HG03066 (cell line): Measurements from ENCODE around the gene PSMD13.
A peak's percentile ranks its signal among the peaks of the same experiment; 100 is the strongest.

Experiments used
- ATAC-seq: cut with Tn5 transposase; IDR thresholded peaks from one replicate; pipeline ENCODE4 v1.9.1; 2021; ENCODE audit warnings: low read depth; ENCODE audit not compliant: unreplicated experiment

Gene PSMD13

DNA sequence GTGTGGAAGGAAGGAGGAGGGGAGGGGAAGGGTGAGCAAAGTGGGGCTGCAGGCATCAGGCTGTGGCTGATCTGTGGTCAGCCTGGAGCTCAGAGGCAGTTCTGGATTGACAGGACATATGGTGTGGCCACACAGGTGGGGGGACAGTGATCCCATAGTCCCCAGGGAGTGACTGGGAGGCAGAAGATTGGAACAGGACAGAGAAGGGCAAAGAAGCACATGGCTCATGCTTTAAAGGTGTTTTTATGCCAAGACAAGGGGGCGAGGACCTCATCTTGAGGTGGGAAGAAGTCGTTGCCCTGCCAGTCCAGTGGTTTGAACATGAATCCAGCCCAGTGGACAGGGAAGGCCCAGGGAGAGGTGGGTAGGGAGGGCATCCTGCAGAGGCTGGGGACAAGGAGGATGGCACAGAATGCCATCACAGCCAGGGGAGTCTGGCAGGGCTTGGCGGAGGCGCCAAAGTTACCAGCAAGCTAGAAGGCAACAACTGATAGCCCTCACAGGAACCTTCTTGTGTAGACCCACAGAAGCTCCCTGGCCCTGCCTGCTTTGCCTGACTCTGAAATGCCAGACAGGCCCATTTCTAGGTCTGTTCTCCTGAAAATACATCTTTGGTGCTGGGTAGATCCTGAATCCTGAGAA, 32.7 kb upstream of the PSMD13 start:
- ATAC-seq, result no peak

- no peak for ATAC-seq
Measured at GRCh38 chr11:204587-205109, 32.1 kb upstream of the PSMD13 start.

DNA sequence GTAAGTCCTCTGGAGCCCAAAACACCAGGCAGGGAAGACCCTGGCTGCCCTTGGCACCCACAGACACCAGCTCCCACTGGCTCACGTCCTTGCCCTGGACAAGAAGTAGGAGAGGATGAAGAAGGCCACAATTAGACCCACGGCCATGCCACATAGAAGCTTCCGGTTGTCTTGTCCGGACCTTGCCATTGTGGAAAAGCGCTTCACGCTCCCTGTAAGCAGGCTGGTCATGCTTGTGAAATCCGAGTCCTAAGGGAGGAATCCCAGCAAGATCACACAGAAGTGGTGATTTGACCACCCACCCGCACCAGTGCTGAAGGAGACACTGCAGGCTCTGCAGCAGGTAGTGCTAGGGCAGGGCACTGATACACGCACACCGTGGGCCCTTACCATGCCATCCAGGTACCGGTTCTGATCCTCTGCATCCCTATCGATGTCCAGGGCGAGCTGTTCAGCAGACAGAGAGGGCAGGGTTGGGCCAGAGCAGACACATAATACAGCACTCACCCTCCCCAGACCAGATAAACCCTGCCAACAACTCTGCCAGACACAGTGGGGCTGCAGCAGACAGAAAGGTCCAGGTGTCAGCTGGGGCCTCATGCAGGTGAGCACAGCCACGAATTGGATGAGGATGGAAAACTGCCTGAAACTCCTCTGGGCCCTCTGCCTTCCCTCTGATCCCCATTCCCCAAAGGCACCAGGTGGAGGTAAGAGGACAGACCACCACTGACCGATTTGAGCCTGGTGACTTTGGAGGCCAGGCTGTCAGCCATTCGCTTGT, 31.4 kb upstream of the PSMD13 start:
- ATAC-seq, result no peak

GRCh38 chr11:206002-206384, 30.8 kb upstream of the PSMD13 start:
- ATAC-seq, result no peak

- ATAC-seq, result peak; percentile 19
Measured at GRCh38 chr11:206526-207207, 30.1 kb upstream of the PSMD13 start.

- ATAC-seq, result peak; percentile 72
Measured at GRCh38 chr11:207208-207862, 29.4 kb upstream of the PSMD13 start, which contains the start of the genes BET1L and RIC8A. TSS of gene BET1L (minus strand) at chr11:207399. CDS start at chr11:207321, 78 bp downstream. TSS of gene RIC8A (plus strand) at chr11:207708. CDS start at chr11:208855, 1,147 bp downstream.

- ATAC-seq, result no peak
Measured at GRCh38 chr11:207863-208180, 29.0 kb upstream of the PSMD13 start.

DNA sequence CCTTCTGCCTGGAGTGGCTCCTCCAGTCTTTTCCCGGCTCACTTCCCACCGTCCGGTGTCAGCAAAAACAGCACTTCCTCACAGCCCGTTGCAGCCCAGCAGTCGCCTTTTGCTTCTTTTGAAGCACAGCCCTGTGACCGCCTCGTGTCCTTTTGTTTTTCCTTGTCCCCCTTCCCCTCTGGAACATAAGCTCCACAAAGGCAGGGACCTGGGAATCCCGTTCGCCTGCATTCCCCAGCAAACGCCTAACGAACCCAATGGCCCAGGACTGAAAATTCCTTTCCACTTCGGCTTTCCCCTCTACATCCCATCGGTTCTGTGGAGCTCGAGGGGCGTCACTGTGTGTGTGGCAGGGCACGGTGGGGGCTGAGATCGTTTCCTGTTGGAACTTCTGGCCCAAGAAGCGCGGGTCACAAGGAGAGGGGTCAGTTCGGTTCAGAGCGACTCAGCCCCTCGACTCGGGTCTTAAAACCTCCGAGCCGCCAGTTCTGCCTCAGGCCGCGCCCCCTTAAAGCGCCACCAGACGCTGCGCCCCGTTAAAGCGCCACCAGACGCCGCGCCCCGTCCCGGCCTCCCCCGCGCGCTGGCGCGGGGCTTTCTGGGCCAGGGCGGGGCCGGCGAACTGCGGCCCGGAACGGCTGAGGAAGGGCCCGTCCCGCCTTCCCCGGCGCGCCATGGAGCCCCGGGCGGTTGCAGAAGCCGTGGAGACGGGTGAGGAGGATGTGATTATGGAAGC, 28.4 kb upstream of the PSMD13 start:
- ATAC-seq, result no peak

- no peak for ATAC-seq
Measured at GRCh38 chr11:208917-209260, 27.9 kb upstream of the PSMD13 start.

- no peak for ATAC-seq
Measured at GRCh38 chr11:209275-210121, 27.3 kb upstream of the PSMD13 start.

GRCh38 chr11:210122-210802, 26.5 kb upstream of the PSMD13 start:
- no peak for ATAC-seq

- no peak for ATAC-seq
Measured at GRCh38 chr11:210803-211180, 26.0 kb upstream of the PSMD13 start.

DNA sequence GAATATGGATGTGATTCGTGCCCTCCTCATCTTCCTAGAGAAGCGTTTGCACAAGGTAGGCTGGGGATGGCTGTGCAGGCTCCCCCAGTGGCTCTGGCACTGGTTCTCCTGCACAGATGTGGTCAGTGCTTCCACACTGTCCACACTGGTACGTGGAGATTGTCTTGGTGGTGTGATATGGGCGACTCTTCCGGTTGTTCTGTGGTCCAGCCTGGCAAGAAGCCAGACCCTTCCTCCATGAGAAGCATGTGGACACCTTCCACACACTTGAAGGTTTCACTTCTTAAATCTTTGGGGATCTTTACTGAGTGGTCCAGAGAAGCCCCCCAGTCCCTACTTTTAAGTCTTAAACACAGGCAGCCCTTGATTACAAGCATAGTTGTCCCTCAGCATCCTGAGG, 25.5 kb upstream of the PSMD13 start:
- ATAC-seq, result no peak

DNA sequence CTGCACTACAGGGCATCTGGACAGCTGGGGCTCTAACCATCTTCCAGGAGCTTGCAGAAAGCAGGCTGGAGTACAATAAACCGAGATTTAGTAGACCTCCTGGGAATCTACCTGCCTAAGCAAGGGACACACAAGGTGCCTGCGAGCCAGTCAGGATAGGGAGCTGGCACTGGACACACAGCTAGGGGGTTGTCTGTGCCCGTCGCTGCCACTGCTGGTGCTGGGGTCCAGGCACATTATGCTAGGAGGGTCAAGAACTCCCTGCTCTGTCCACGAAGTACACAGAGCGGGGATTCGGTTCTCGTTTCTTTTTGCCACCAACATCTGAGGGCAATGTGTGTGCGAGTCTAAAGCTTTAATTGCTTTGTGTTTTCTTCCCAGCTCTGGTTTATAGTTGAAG, 25.0 kb upstream of the PSMD13 start:
- no peak for ATAC-seq

DNA sequence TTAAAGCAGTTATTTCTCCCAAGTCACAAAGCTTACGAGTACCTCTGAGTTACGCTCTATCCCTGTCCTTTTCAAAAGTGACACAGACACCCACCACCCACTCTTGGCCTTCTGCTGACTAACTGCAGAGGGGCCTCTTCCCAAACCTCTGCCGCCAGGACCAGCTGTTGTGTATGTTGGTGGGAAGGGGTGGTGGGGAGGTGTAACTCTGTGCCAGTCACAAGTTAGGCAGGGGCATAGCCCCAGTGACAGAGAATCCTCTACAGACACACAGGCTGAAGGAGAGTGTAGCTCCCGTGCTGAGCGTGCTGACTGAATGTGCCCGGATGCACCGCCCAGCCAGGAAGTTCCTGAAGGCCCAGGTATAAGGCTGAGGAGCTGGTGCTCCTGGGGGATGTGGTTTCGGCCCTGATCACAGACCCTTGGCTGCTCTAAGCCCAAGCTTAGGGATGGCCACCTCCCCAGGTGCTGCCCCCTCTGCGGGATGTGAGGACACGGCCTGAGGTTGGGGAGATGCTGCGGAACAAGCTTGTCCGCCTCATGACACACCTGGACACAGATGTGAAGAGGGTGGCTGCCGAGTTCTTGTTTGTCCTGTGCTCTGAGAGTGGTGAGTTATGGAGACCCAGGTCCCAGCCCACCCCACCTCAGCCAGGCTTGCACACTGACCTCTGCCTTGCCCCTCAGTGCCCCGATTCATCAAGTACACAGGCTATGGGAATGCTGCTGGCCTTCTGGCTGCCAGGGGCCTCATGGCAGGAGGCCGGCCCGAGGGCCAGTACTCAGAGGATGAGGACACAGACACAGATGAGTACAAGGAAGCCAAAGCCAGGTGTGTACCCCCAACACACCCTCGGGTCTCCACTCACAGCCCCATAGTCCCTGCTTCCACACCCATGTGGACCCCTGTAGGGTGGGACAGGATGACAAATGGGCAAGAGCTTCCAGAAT, 24.4 kb upstream of the PSMD13 start:
- no peak for ATAC-seq

DNA sequence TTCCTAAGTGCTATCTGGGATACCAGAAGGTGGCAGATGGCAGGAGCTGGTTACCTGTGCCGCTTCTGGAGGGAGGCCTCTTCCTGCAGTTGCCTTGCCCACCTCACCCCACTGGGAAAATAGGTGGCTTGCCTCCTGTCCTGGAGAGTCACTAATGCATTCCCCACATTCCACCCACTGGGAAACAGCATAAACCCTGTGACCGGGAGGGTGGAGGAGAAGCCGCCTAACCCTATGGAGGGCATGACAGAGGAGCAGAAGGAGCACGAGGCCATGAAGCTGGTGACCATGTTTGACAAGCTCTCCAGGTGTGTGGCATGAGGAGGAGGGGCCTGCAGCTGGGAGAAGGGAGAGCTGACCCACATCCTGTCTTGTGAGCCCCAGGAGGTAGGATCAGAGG, 23.7 kb upstream of the PSMD13 start:
- no peak for ATAC-seq

- no peak for ATAC-seq
Measured at GRCh38 chr11:214083-214482, 22.7 kb upstream of the PSMD13 start.

- ATAC-seq, result no peak
Measured at GRCh38 chr11:215581-216037, 21.2 kb upstream of the PSMD13 start.
